Endothelial cell (in vitro differentiated cells): ENCODE measurements around the gene SEMA4D. TPM values are rescaled to one million over a fixed set of nuclear protein-coding genes. Genes with fewer than 3 reads are reported as not detected.

ENCODE experiments used
- DNase-seq: peaks from one replicate; pipeline ENCODE4 v3.0.0; 2021; ENCODE audit warnings: low spot score
- H3K27ac Mint-ChIP-seq: one replicate; pipeline ENCODE4 v1.8.0; 2021; ENCODE audit warnings: mixed read lengths, inconsistent platforms; ENCODE audit not compliant: unreplicated experiment
- H3K27me3 Mint-ChIP-seq: one replicate; pipeline ENCODE4 v1.8.0; 2021; ENCODE audit warnings: mild to moderate bottlenecking, moderate library complexity, mixed read lengths, inconsistent platforms; ENCODE audit not compliant: unreplicated experiment
- H3K36me3 Mint-ChIP-seq: one replicate; pipeline ENCODE4 v1.8.0; 2021; ENCODE audit warnings: mild to moderate bottlenecking, low read depth, mixed read lengths, inconsistent platforms; ENCODE audit not compliant: unreplicated experiment
- H3K4me1 Mint-ChIP-seq: one replicate; pipeline ENCODE4 v1.8.0; 2021; ENCODE audit warnings: mild to moderate bottlenecking, mixed read lengths, inconsistent platforms; ENCODE audit not compliant: unreplicated experiment
- H3K4me3 Mint-ChIP-seq: one replicate; pipeline ENCODE4 v1.8.0; 2021; ENCODE audit warnings: mild to moderate bottlenecking, mixed read lengths, inconsistent platforms; ENCODE audit not compliant: unreplicated experiment
- H3K9me3 Mint-ChIP-seq: one replicate; pipeline ENCODE4 v1.8.0; 2021; ENCODE audit warnings: mixed read lengths, inconsistent platforms; ENCODE audit not compliant: unreplicated experiment
- total RNA-seq: library from RNA; stranded (reverse); fragmentation: NEBNext Ultra II Directional; extraction: Animal tissue kit (Norgen Biotek cat#: 25700); gene quantifications from one replicate; pipeline ENCODE4 v1.2.1, GENCODE V29; 2021; ENCODE audit not compliant: unreplicated experiment
- TF ChIP-seq, protein P1 (sequence below): fragments of 200-600 bp; sonication (generic); IDR thresholded peaks from one replicate; pipeline ENCODE4 v1.5.0; 2021; ENCODE audit warnings: antibody characterized with exemption; ENCODE audit not compliant: unreplicated experiment

SEMA4D gene
- total RNA-seq, 1 donor from 2014 or later, result 14.8 TPM

DNA sequence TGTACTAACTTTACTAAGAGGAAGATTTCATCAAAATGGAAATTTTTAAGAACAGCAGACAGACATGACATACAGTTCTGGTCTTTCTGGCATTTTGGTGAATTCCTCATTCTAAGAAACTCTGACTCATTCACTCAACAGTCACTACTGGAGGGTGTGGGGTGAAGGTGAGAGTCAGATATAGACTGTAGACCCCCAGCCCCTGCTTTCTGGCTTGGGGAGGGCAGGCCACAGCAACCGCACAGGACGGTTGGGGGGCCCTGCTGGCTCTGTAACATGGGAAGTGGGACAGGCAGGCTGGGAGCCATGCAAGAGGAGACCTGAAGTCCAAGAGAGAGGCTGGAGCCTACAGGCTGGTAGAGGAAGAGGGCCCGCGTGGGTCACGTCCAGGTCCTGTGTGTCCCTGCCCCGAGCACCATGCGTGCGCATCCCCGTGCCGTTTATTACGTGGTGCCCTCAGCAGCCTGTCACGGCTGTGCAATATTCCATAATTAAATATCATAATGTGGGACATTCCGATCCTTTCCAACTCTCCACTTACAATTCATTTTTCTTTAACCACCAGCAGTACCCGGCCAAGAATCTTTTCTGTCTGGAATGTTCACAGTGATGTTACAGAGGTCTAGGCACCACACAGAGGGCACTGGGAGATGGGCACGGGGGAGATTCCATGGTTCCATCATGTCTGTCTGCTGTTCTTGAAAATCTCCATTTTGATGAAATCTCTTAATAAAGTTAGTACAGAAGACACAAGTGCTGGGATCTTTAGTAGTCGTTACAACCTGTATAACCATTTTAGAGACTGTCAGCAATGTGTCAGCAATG is 75.5 kb downstream of the SEMA4D start:
- Mint-ChIP-seq H3K4me3 (no peak overlapping the region), H3K36me3 (peaks cover 2% of the 10 kb centered on the region), H3K9me3 (no peaks in the 10 kb centered on the region), H3K4me1 (no peaks in the 10 kb centered on the region), H3K27ac (no peak overlapping the region), H3K27me3 (peaks cover 5% of the 10 kb centered on the region)
- TF ChIP-seq, protein P1, sequence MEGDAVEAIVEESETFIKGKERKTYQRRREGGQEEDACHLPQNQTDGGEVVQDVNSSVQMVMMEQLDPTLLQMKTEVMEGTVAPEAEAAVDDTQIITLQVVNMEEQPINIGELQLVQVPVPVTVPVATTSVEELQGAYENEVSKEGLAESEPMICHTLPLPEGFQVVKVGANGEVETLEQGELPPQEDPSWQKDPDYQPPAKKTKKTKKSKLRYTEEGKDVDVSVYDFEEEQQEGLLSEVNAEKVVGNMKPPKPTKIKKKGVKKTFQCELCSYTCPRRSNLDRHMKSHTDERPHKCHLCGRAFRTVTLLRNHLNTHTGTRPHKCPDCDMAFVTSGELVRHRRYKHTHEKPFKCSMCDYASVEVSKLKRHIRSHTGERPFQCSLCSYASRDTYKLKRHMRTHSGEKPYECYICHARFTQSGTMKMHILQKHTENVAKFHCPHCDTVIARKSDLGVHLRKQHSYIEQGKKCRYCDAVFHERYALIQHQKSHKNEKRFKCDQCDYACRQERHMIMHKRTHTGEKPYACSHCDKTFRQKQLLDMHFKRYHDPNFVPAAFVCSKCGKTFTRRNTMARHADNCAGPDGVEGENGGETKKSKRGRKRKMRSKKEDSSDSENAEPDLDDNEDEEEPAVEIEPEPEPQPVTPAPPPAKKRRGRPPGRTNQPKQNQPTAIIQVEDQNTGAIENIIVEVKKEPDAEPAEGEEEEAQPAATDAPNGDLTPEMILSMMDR, result no peak
- no peak for DNase-seq

GRCh38 chr9:89421595-89421994 is 76.3 kb downstream of the SEMA4D start:
- H3K27ac Mint-ChIP-seq, result no peak overlapping the region
- TF ChIP-seq, protein P1, result no peak
- H3K4me3 Mint-ChIP-seq, result no peak overlapping the region
- DNase-seq, result no peak
- no peaks in the 10 kb centered on the region for H3K4me1 Mint-ChIP-seq
- H3K36me3 Mint-ChIP-seq, result peaks cover 3% of the 10 kb centered on the region
- H3K9me3 Mint-ChIP-seq, result no peaks in the 10 kb centered on the region
- H3K27me3 Mint-ChIP-seq, result peaks cover 5% of the 10 kb centered on the region

- H3K4me3 Mint-ChIP-seq, result no peak overlapping the region
- DNase-seq, result no peak
- H3K4me1 Mint-ChIP-seq, result no peaks in the 10 kb centered on the region
- H3K27ac Mint-ChIP-seq, result no peak overlapping the region
- H3K9me3 Mint-ChIP-seq, result no peaks in the 10 kb centered on the region
- H3K36me3 Mint-ChIP-seq, result peaks cover 3% of the 10 kb centered on the region
- TF ChIP-seq, protein P1, result no peak
- H3K27me3 Mint-ChIP-seq, result peaks cover 2% of the 10 kb centered on the region
These were observed 77.3 kb downstream of the SEMA4D start for GRCh38 chr9:89420397-89421178.

DNA sequence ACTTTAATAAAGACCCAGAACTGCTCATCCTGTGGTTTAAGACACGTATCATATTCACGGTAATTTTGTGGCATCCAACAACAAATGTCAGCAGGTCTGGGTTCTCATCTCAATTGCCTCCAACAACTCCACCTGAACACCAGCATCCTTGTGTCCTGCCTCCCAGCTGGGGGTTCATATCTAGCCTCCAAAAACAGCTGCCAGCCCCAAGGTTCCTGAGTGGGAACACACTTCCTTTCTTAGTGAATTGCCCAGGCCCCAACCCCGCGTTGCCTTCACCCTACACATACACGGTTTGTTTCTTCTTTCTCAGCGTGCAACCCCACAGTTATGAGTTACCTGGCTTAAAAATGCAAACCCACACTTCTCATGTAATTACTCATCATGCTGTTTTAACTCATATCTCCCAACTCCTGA is 77.9 kb downstream of the SEMA4D start:
- Mint-ChIP-seq H3K4me1 (no peaks in the 10 kb centered on the region), H3K27me3 (peaks cover 2% of the 10 kb centered on the region), H3K4me3 (no peak overlapping the region), H3K36me3 (peaks cover 3% of the 10 kb centered on the region), H3K27ac (no peak overlapping the region), H3K9me3 (no peaks in the 10 kb centered on the region)
- TF ChIP-seq, protein P1, result no peak
- no peak for DNase-seq
